ENCODE data around the gene DNAJC24. TPM values are rescaled to one million over a fixed set of nuclear protein-coding genes. Genes with fewer than 3 reads are reported as not detected.

Gene DNAJC24
- total and polyA plus RNA-seq, 2 of the 4 experiments (the other 2 are of a cell fraction), result 8.2 to 8.9 TPM

DNA sequence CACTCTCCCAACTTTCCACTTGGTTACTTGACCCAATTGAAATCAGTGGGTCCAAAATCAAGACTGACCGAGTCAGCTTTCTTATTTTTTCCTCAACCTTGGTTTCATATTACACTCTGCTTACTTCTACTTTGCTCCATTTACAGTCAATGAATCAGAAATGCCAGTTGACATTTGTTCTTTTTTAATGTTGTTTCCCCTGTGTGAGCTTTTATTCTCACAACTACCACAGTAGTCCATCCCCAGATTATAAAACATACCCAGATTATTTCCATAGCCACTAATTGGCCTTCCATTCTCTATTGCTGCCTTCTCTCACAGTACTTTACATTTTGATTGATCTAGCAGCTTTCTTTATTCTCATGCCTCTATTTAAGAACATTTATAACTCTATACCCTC, 50.0 kb downstream of the DNAJC24 start:
- Histone ChIP-seq H2BK5ac (ENCODE audit: low read depth, low read length, poor library complexity, severe bottlenecking) (no peak overlapping the region), H4K91ac (ENCODE audit: insufficient read depth, low read depth, low read length) (no peak overlapping the region), H4K8ac (ENCODE audit: low read depth in 2 of 2, low read length in 2 of 2) (no peak overlapping the region), H3K36me3 (ENCODE audit: control insufficient read depth, insufficient read depth, low read length) (no peaks in the 10 kb centered on the region), H3K14ac (replicated peaks; ENCODE audit: low read depth, low read length) (no peak overlapping the region), H2AFZ (replicated peaks; ENCODE audit: low read length, poor library complexity) (no peak overlapping the region), H2AK5ac (ENCODE audit: low read depth, low read length) (no peak overlapping the region), H2BK20ac (ENCODE audit: low read depth, low read length) (no peak overlapping the region), H3K18ac (ENCODE audit: low read depth, low read length) (no peak overlapping the region), H3K79me1 (ENCODE audit: low read depth in 1 of 2, low read length in 2 of 2) (no peaks in the 10 kb centered on the region; a peak in 1 of 4 replicates), H3K27me3 (ENCODE audit: control insufficient read depth, insufficient read depth, low read length) (no peaks in the 10 kb centered on the region), H3K9me1 (ENCODE audit: insufficient read depth, low read length) (peaks cover 6% of the 10 kb centered on the region; the same call in 1 of the 2 replicates), H3K4me2 (ENCODE audit: low read depth, low read length) (no peak overlapping the region), H3K4me3 (ENCODE audit: insufficient read depth, low read depth, low read length) (no peak overlapping the region), H3K56ac (ENCODE audit: extremely low read depth, insufficient read depth, low read length) (no peak overlapping the region), H4K5ac (ENCODE audit: low read depth, low read length) (no peak overlapping the region), H3K23ac (ENCODE audit: low read depth, low read length) (no peak overlapping the region), H3K4ac (ENCODE audit: low read depth, low read length) (no peak overlapping the region), H3K9ac (ENCODE audit: low read depth, low read length) (no peak overlapping the region), H2AK9ac (replicated peaks; ENCODE audit: low read depth, low read length, poor library complexity) (no peak overlapping the region), H2BK120ac (ENCODE audit: low read depth, low read length) (no peak overlapping the region), H2BK15ac (ENCODE audit: low read depth, low read length) (no peak overlapping the region), H3K27ac (ENCODE audit: insufficient read depth, low read length) (no peak overlapping the region), H3K4me1 (ENCODE audit: control insufficient read depth, insufficient read depth, low read length) (0 out of 2 replicates have a peak, but pooled peaks cover 3% of the 10 kb centered on the region), H4K20me1 (ENCODE audit: insufficient read depth, low read length) (peaks cover 3% of the 10 kb centered on the region; the same call in 1 of the 2 replicates), H3K9me3 (ENCODE audit: control insufficient read depth, insufficient read depth, low read length) (no peaks in the 10 kb centered on the region)
- TF ChIP-seq CTCF (conservative IDR thresholded peaks at IDR 0.05; ENCODE audit: low read depth, low read length) (no peak), RAD21 (IDR thresholded peaks at IDR 0.05; ENCODE audit: low read length) (no peak), CEBPB (IDR thresholded peaks at IDR 0.05; ENCODE audit: low read depth, low read length) (no peak), RFX5 (IDR thresholded peaks at IDR 0.05; ENCODE audit: low read depth, low read length) (no peak), ELK1 (IDR thresholded peaks at IDR 0.05; ENCODE audit: borderline replicate concordance, low read depth, low read length) (no peak), MXI1 (IDR thresholded peaks at IDR 0.05; ENCODE audit: borderline replicate concordance, low read depth, low read length) (no peak), FOS (IDR thresholded peaks at IDR 0.05; ENCODE audit: low read depth, low read length) (no peak), RCOR1 (IDR thresholded peaks at IDR 0.05; ENCODE audit: insufficient replicate concordance, low read length) (no peak), CHD1 (IDR thresholded peaks at IDR 0.05; ENCODE audit: low read depth, low read length) (no peak)
- POLR2A ChIA-PET (ENCODE audit: unreplicated experiment), result no interaction called here
- in situ Hi-C loops (cut with MboI; ENCODE audit: low sequenced_read_pairs) (no loop called here), dilution Hi-C loops (cut with HindIII; ENCODE audit: low sequenced_read_pairs, unreplicated experiment) (no loop called here), intact Hi-C loops (cut with micrococcal nuclease) (no loop called here)
- BruUV-seq (replicated peaks), result no TSS peak
- WGBS, 2 experiments (ENCODE audit: extremely low coverage in 2 of 2, insufficient read length in 1 of 2), result 33% methylated on average over 1 of the region's 1 CpG; no CpG with 5 or more reads in 1 of the 2 experiments
- peak; percentile 13 for DNase-seq
- CTCF ChIA-PET, result no interaction called here
- ATAC-seq (ENCODE audit: low read depth), result peak; percentile 46

Data from IMR-90 (cell line).